ENCODE measurements around the gene TMOD3.
"Not testable (repeated sequence)": the region's sequence is repeated elsewhere in the genome, so short reads cannot be mapped to it uniquely, and the experiment has no call there.

TMOD3 gene

DNA sequence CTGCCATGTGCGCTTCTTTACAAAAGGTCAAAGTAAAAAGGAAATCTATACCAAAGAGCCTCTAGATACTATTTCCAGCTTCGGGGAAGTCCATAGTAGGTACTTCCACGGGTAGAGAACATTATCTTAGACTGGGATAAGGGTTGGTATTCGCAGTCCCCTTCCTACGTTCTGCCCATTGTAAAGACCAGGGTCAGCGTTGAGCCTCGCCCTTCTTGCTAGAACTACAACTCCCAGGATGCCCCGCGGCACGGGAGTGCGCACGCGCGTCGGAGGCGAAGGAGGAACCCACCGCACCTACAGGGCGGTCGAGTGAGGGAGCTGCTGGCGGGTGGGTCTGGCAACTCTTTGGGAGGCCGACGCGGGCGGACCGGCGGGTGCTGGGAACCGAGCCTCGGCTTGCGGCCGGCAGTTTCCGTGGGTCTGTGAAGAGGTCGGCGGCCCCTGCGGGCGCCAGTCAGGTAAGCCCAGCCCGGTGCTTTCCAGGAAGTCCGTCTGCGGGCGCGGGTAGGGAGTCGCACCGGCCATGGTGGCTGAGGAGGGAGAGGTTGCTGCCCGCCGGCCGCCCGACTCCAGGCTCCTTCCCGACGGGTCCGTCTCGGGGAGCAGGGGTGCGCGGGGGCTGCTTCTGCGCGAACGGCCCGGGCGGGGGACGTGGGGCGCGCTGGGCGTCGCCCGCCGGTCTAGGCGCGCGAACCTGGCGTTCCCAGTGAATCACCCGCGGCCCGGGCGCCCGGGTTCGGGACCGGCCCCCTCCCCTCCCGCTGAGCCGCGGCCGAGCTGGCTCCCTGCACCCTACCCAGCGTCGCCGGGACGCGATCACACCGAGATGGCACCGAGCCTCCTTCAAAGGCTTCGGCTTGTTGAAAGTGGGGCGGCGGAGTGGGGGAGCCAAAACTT is at the start of gene TMOD3:
TSS of gene TMOD3 (plus strand) at position 278 of the 900 bp plus-strand sequence. CDS start 33,232 bp downstream, outside the sequence.
- DNase-seq (ENCODE audit: low spot score): peak; percentile 89

DNA sequence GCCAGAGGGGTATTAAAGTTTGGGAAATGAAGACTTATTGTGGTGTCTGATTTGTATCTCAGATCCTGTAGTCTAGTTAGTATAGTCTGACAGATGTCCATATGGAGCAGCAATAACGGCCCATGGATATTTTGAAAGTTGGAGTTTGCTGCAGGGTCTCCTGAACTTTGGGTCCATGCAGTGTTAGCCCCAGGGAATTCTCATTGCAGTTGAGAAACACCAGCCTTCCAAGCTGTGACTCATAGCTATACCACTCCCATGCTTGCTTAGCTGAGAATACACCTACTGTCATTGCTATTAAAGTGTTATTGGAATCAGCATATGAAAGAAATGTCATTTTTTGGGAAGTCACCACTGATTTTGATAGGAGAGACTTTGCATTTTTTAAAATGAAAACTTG is 48.8 kb upstream of the TMOD3 start:
- DNase-seq (ENCODE audit: low spot score): no peak

DNA sequence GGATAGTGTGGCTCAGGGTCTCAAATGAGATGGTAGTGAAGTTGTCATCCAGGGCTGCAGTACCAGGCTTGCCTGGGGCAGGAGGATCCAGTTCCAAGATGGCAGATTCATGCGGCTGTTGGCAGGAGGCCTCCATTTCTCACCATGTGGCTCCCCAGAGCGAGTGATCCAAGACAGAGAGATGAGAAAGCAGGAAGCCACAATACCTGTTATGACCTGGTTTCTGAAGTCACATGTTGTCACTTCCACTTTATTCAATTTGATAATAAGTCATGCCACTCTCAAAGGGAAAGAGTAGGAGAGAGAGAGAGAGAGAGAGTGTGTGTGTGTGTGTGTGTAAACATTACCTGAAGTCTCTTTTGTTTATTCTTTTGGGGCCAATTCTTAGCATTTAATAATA is 47.9 kb upstream of the TMOD3 start:
- no peak for DNase-seq (ENCODE audit: low spot score)

DNA sequence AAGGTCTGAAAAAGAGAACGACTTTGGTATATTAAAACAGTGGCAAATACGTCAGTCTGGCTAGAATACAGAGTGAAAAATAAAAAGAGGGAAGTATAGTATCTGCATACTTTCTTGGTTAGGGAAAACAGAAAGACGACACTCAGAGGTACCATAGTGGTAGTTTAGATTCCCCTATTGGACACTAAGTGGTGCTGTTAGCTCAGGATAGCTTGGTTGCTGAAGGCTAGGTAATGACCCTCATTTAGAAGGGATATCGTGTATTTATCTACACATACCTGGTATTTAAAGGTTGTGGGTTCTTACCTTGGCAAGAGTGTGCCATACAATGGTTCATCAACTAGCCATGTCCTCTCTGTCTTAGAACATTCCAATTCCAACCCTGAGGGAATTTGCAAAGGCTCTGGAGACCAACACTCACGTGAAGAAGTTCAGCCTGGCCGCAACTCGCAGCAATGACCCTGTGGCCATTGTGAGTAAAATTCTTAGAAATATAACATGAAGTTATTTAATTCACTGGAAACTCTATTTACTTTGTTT is 47.0 kb upstream of the TMOD3 start:
- peak; percentile 16 for DNase-seq (ENCODE audit: low spot score)

DNA sequence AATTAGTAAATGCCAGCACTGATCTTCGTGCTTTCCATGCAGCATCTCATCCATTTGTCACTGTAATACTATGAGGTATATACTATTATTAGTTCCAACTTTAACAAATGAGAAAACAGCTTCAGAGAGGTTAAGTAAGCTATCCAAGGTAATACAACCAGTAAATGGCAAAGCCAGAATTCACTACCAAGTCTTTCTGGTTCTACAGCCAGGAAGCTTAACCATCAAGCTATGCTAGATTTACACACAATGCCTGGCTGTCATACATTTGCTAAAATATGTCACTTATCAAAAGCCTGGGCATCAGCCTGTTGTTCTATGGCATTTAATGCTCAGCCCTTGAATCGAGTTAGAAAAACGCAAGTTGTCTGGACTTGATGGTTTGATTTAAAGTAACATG is 45.5 kb upstream of the TMOD3 start:
- no peak for DNase-seq (ENCODE audit: low spot score)

DNA sequence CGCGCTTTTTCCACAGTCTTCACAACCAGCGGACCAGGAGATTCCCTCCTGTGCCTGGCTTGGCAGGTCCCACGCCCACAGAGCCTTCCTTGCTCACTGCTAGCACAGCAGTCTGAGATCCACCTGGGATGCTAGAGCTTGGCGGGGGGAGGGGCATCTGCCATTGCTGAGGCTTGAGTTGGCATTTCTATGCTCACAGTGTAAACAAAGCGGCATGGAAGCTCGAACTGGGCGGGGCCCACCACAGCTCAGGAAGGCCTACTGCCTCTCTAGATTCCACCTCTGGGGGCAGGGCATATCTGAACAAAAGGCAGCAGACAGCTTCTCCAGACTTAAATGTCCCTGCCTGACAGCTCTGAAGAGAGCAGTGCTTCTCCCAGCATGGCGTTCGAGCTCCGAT is 42.3 kb upstream of the TMOD3 start:
- DNase-seq (ENCODE audit: low spot score): not testable (repeated sequence)

DNA sequence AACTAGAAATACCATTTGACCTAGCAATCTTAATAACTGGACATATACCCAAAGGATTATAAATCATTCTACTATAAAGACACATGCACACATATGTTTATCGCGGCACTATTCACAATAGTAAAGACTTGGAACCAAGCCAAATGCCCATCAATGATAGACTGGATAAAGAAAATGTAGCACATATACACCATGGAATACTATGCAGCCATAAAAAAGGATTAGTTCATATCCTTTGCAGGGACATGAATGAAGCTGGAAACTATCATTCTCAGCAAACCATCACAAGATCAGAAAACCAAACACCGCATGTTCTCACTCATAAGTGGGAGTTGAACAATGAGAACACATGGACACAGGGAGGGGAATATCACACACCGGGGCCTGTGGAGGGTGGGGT is 37.0 kb upstream of the TMOD3 start:
- not testable (repeated sequence) for DNase-seq (ENCODE audit: low spot score)

DNA sequence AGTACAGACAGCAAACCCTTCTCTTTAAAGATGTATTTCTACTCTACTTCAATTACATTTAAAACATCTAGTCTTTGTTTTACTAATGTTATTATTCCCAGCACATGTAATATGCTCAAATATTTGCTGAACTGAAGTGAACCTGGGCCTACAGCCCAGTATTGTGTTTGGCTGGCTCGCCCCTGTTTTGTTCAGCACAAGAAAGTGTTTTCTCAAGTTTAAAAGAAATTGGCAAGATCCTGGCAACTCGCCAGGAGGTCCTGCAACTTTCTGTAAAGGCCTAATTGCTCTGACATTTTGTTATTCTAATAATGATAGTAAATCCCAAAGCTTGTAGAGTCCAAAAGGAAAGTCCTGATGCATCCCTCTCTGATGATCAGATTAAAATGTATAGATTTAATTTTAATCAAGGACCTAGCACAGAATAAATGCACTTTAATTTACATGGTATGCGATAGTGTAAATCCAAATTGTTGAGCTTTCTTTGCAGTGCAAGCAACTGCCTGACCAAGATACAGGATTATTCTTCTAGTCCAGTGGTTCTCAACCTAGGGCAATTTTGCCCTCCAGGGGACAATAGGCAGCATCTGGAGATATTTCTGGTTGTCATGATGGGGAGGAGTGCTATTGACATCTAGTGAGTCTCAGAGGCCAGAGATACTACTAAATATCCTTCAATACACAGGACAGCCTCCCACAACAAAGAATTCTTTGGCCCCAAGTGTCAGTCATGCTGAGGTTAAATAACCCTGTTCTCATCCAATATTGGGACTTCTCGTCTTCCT is 35.7 kb upstream of the TMOD3 start:
- no peak for DNase-seq (ENCODE audit: low spot score)

DNA sequence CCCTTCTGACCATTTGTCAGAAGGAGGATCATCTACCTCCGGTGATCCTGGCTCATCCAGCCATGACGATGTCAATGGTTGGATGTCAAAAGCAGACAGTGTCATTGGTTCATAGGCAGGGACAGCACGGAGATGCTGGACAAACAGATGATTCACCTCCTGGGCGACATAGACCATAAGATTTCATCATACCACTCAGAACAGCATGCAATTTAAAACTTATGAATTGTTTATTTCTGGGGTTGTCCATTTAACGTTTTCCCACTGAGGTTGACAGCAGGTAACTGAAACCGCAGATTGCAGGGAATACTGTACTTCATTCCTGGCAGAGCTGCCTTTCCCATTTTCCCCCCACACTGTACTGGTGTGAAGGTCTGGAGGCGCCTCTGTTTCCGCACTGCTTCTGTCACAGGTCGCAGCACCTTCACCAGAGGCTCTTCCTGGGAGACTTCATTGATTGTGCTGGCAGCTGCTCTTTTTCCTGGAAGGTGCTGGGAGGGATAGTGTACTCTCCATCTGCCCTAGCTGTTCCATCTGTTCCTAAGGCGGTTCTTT is 32.5 kb upstream of the TMOD3 start:
- no peak for DNase-seq (ENCODE audit: low spot score)

DNA sequence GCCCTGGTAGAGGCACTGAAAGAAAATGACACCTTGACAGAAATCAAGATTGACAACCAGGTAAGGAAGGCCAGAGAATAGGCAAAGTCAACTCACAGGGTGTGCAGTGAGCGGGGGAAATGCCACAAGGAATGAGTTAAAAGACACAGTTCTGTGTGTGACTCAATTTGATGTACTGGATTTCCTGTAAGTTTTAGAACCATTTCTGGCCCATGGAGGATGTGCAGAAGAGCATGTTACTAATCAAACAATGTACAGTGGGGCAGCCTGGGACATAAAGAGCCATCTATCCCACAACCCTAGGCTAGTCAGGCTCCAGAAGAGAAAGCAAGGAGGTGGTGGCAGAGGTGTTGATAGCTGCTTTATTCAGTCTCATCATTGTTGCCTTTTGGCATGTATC is 31.2 kb upstream of the TMOD3 start:
- DNase-seq (ENCODE audit: low spot score): no peak

DNA sequence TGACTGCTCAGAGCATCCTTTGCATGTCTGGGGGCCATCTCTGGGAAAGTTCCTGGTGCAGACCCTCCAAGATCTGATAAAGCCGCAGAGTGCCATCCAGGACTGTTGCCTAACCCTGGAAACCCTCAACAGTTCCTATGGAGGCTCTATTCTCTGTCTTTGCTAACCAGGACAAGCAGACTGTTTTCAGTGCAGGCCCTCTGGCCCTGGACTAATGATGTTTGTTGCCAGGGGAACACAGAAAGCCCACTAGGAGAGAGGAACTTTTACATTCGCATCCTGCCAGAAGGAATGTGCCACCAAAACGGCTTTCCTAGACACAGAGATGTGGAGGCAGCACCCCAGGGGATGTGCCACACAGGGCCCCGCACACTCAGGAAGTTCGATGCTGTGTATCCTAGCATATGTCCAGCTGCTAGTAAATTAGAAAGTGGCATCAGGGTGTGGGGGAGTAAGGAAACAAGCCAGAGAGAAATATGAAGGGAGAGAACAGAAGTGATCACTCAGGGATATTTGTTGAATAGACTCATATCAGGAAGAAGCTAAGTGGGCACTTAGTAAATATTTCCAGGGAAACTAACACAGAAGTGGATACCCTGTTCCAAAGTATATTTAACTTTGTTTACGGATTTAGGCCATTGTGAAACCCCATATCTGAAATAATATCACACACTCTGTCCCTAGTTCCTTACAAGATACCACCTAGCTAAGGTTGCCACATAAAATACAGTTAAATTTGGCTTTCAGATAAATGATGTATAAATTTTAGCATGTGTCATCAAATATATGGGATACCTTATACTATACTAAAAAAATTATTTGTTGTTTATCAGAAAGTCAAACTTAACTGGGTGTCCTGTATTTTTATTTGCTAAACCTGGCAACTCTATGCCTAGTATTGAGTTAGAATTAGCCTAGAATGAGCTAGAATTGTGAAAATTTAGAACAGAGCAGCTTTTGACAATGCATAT is 29.9 kb upstream of the TMOD3 start:
- DNase-seq (ENCODE audit: low spot score): no peak

DNA sequence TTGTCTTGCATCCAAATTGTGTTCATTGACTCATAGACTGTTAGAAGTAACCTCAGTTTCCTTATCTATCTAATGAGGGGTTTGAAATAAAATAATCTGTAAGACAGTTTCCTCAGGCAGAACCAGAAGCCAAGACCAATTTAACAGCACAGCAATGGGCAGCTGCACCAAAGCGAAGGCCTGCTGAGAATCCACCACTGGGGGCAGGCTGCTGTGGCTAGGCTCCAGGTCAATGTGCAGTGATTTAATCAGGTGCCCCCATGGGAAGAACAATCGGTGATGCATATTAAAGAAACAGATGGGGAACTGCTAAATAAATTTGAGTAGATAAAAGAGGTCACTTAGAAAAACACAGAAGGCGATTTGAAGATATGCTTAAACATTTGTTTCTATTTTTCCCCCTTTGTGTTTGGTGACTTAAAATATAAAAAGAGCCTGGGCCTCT is 28.0 kb upstream of the TMOD3 start:
- no peak for DNase-seq (ENCODE audit: low spot score)

DNA sequence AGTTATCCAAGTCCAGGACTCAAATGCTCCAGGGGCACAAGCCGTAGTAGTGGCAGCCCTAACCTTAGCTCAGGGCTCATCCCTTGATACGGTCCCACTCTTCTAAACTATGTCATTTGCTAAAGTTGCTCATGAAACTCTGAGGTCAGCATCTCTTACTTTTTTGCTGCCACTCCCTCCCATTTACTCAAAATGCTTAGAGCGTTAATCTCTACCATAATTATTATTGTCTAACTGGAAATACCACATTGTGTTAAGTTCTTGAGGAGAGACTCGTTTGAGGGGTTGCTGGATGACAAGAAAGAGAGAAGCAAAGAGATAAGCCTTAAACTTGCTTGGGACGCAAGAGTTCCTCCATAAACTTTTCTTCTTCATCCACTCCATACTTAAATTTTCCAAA is 26.9 kb upstream of the TMOD3 start:
- no peak for DNase-seq (ENCODE audit: low spot score)

DNA sequence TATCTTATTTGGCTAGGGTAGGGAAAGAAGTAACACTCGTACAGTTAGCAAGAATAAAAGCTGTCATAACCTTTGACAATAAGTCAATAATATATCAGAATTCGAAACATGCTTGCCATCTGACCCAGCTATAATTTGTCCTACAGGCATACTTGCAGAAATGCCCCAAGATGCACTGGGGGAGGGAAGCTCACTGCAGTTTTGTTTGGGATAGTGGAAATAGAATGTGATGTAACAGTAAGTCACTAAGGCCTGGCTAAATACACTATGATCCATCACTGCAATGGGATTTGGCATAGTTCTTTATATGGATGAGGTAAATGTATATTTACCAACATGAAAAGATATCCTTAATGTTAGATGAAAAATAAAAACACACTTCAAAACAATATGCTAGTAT is 25.5 kb upstream of the TMOD3 start:
- DNase-seq (ENCODE audit: low spot score): no peak

DNA sequence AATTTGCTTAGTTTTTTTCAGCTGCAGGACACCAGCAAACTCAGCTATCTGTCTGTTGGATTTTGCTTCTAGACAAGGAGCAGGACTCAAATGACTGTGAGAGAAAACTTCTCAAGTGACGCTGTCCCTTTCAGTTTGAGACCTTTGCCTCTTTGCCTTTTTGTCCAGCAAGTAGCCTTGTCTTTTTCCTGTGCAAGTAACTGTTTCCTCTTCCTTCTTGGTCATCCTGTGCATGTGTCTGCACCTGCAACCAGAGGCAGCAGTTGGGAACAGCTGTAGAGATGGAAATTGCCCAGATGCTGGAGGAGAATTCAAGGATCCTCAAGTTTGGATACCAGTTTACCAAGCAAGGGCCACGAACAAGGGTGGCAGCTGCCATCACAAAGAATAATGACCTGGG is 23.3 kb upstream of the TMOD3 start:
- DNase-seq (ENCODE audit: low spot score): no peak

DNA sequence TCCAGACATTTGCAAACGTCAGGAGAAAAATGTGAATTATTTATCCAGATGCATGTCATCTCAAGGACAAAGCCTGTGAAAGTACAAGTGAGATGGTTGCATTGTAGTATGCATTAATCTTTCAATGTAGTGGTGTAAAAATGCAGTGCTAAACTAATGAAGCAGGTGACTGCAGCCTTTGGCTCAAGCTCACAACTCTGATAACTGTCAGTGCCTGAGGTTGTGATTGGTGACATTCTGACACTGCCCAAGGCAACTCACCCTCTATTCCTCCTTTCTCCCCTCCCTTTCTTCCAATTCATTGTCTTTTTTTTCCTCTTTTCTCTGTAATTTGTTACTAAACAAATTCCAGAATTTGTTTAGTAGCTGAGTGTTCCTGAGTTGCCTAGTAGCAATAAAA is 20.0 kb upstream of the TMOD3 start:
- no peak for DNase-seq (ENCODE audit: low spot score)

DNA sequence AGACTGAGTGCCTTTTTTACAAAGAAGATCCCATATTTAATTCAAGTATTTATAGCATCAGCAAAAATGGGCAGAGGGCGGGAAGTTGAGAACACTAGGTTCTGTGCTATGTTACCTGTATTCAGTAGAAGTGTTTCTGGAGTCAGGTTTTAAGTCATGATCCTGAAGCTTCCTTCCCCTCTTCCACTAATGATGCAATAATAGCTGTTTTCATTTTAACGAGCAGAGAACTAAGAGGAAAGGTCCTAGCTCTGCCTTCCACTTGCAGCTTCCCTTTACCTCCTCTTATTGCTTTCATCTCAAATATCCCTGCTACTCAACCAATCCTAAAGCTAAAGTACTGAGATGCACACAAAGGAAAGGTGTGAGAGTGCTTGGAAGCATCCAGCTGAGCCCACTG is 16.9 kb upstream of the TMOD3 start:
- DNase-seq (ENCODE audit: low spot score): no peak

DNA sequence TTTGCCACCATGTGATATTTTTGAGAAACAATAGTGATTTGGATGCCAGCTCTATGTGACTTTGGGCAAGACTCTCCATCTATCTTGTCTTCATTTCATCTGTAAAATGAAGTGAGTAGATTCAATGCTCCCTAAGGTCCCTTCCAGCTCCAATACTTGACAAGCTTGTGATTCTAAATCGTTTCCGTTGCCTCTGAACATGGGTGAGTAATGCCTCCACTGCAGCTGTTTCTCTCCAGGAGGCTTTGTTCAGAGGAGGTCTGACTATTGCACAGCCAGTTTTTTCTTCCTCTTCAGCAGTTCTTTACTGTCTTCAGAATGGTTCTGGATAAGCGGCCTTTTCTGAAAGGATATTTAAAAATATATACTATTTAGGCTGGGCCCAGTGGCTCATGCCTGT is 14.8 kb upstream of the TMOD3 start:
- DNase-seq (ENCODE audit: low spot score): no peak

DNA sequence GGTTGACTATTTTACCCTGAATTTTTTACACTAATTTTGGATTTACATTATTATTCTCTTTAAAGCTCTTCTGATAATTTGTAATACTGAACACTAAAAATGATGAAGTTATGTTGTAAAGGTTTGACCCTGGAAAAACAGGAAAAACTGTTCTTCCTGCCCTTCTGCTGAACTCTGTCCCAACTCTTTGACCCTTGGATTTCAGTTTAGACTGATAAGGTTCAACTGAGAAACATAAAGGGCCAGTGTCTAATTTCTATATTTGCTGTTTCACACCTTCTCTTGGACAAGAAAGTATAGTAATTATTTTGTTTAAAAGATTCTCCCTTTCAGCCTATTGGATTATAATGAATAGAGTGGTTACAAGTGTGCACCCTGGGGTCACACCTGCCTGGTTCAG is 12.8 kb upstream of the TMOD3 start:
- DNase-seq (ENCODE audit: low spot score): no peak

DNA sequence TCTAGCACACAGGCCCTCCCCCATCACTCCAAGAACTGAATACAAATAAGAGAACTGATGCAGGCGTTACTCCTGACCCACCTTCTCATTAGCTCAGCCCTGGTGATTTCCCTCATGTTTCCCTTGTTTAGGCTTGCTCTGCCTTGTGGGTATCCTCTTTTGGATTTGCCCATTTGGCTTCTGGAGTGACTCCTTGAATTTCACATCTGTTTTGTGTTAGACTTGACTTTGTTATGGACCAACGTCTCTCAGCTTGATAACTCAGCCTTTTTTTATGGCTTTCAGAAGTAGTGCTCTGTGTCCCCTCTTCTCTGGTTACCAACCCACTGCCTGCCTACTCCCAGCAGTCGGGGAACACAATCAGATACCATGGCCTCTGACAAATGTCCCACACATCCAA is 11.3 kb upstream of the TMOD3 start:
- DNase-seq (ENCODE audit: low spot score): no peak

DNA sequence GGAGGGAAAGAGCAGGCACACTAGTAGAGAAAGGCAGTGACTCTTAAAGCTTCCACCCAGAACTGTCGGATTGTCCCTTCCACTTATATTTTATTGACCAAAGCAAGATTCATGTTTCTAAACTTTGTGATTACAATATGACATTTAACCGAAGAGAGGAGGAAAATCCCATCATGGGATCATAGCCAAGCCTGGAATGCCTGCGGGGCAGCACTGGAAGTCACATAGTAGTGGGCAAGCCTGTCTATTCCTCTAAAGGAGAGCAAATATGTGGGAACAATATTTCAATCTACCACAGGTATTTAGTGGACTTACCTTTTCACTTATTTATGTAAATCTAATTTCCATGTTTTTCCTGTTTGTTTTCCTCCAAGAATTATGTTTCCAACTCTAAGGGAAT is 3.8 kb upstream of the TMOD3 start:
- no peak for DNase-seq (ENCODE audit: low spot score)
